ENCODE data around the gene USP40. TPM values are rescaled to one million over a fixed set of nuclear protein-coding genes. Genes with fewer than 3 reads are reported as not detected.

Gene USP40
- total RNA-seq, 4 donors from 2014 or later, result 30.7 to 113 (median 41.3) TPM

DNA sequence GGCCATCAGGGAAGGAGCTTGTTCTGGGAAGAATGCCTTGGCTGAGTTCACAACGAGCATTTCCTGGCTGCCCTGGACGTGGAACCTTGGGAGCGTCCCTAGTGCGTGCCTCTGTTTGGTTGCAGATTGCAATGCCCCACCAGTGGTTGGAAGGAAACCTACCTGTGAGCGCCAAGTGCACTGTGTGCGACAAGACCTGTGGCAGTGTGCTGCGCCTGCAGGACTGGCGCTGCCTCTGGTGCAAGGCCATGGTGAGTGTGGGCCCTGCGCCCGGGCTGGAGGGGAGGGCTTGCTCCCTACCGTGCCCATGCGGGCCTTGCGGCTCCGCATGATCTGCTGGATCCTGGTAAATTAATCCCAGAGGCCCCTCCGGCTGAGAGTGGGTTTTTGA lies 130.4 kb downstream of the USP40 start:
- H3K4me1 ChIP-seq, result peaks cover 0 to 5% (median 1%) of the 10 kb centered on the region in 4 donors
- no peaks in the 10 kb centered on the region for H3K27me3 ChIP-seq
- H3K9me3 ChIP-seq, result no peaks in the 10 kb centered on the region
- WGBS, 2 donors (ENCODE audit: low coverage in 1 of 2), result 95 to 100% methylated on average over 1 to 15 of the region's 15 CpGs
- TF ChIP-seq POLR2AphosphoS5 (IDR thresholded peaks at IDR 0.05) (no peak), CTCF (IDR thresholded peaks at IDR 0.05) (no peak), POLR2A (IDR thresholded peaks at IDR 0.05) (no peak), EP300 (IDR thresholded peaks at IDR 0.05; ENCODE audit: low read depth) (no peak)
- DNase-seq, result peak; percentile 1
- peaks cover 0 to 13% (median 7%) of the 10 kb centered on the region in 4 donors for H3K36me3 ChIP-seq
- H3K27ac ChIP-seq, result no peak overlapping the region
- no peak overlapping the region for H3K4me3 ChIP-seq
- in situ Hi-C loops (cut with MboI; ENCODE audit: low pct_ligation_motif_present in 1 of 4, low pct_unique_long_range_greater_than_20kb in 1 of 4, low sequenced_read_pairs in 3 of 4), result loop anchor here in 1 of 4 donors (25.0 kb wide), 1 partner anchor 149 kb away; no protein-coding TSS in a partner anchor
- intact Hi-C loops (cut with DNase I; ENCODE audit: low total_unique reads), result no loop called here

- in situ Hi-C loops (cut with MboI; ENCODE audit: low pct_ligation_motif_present in 1 of 4, low pct_unique_long_range_greater_than_20kb in 1 of 4, low sequenced_read_pairs in 3 of 4) (loop anchor here in 1 of 4 donors (25.0 kb wide), 1 partner anchor 148 kb away; no protein-coding TSS in a partner anchor), intact Hi-C loops (cut with DNase I; ENCODE audit: low total_unique reads) (no loop called here)
- Histone ChIP-seq H3K4me1 (peaks cover 0 to 9% (median 1%) of the 10 kb centered on the region in 4 donors), H3K27ac (no peak overlapping the region), H3K36me3 (peaks cover 0 to 13% (median 7%) of the 10 kb centered on the region in 4 donors), H3K9me3 (no peaks in the 10 kb centered on the region), H3K27me3 (no peaks in the 10 kb centered on the region), H3K4me3 (no peak overlapping the region)
- TF ChIP-seq CTCF (IDR thresholded peaks at IDR 0.05) (no peak), POLR2A (IDR thresholded peaks at IDR 0.05) (no peak)
- no peak for DNase-seq
- WGBS, 2 donors (ENCODE audit: low coverage in 1 of 2), result 98% methylated on average over 7 to 18 of the region's 18 CpGs
Observed at GRCh38 chr2:233435436-233436190, 131.0 kb downstream of the USP40 start.

- WGBS, 2 donors (ENCODE audit: low coverage in 1 of 2), result 83 to 84% methylated on average over 16 to 18 of the region's 18 CpGs
- no peaks in the 10 kb centered on the region for H3K9me3 ChIP-seq
- H3K36me3 ChIP-seq, result peaks cover 0 to 13% (median 7%) of the 10 kb centered on the region in 4 donors
- H3K4me3 ChIP-seq, result no peak overlapping the region
- H3K27me3 ChIP-seq, result no peaks in the 10 kb centered on the region
- peaks cover 0 to 17% (median 4%) of the 10 kb centered on the region in 4 donors for H3K4me1 ChIP-seq
- no peak overlapping the region for H3K27ac ChIP-seq
- in situ Hi-C loops (cut with MboI; ENCODE audit: low pct_ligation_motif_present in 1 of 4, low pct_unique_long_range_greater_than_20kb in 1 of 4, low sequenced_read_pairs in 3 of 4) (loop anchor here in 1 of 4 donors (25.0 kb wide), 1 partner anchor 147 kb away; no protein-coding TSS in a partner anchor), intact Hi-C loops (cut with DNase I; ENCODE audit: low total_unique reads) (no loop called here)
- TF ChIP-seq EP300 (IDR thresholded peaks at IDR 0.05; ENCODE audit: low read depth) (no peak), POLR2A (IDR thresholded peaks at IDR 0.05) (no peak), CTCF (IDR thresholded peaks at IDR 0.05) (no peak), POLR2AphosphoS5 (IDR thresholded peaks at IDR 0.05) (no peak)
- DNase-seq, result no peak
Observed at GRCh38 chr2:233434666-233435330, 131.8 kb downstream of the USP40 start.

DNA sequence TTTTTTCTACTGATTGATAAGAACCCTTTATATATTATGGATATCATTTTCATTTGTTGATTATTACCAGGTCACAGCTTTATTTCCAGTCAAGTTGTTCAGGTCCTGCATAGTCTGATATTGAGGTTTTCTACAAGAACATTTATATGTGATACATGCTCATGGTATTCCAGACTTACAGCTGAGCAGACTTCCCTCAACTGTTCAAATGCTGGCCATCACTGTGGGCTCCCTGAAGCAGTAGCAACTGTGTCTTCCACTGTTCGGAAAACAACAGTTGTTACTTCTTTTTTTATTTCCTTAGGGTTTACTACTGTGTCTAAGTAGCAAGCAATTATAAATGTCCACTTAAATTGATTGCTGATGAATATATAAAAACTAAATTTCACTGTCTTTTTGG lies 132.8 kb downstream of the USP40 start:
- Histone ChIP-seq H3K36me3 (peaks cover 0 to 13% (median 4%) of the 10 kb centered on the region in 4 donors), H3K27ac (no peak overlapping the region), H3K4me3 (no peak overlapping the region), H3K4me1 (peaks cover 0 to 27% (median 5%) of the 10 kb centered on the region in 4 donors), H3K9me3 (no peaks in the 10 kb centered on the region), H3K27me3 (no peaks in the 10 kb centered on the region)
- WGBS, 2 donors (ENCODE audit: low coverage in 1 of 2), result 80 to 83% methylated on average over 1 of the region's 1 CpG
- no peak for DNase-seq
- in situ Hi-C loops (cut with MboI; ENCODE audit: low pct_ligation_motif_present in 1 of 4, low pct_unique_long_range_greater_than_20kb in 1 of 4, low sequenced_read_pairs in 3 of 4), result loop anchor here in 1 of 4 donors (25.0 kb wide), 1 partner anchor 146 kb away; no protein-coding TSS in a partner anchor
- intact Hi-C loops (cut with DNase I; ENCODE audit: low total_unique reads), result no loop called here
- TF ChIP-seq CTCF (IDR thresholded peaks at IDR 0.05), result no peak
- TF ChIP-seq POLR2A (IDR thresholded peaks at IDR 0.05), result no peak
- TF ChIP-seq EP300 (IDR thresholded peaks at IDR 0.05; ENCODE audit: low read depth), result no peak
- no peak for TF ChIP-seq POLR2AphosphoS5 (IDR thresholded peaks at IDR 0.05)
